GM10847 (cell line): ENCODE measurements around the gene ABHD2.

Experiments
- POLR2A ChIP-seq: IDR thresholded peaks from 2 replicates; pipeline ENCODE4 v1.6.1; 2011; ENCODE audit not compliant: insufficient read length; ENCODE audit errors: extremely low read depth

ABHD2 gene

DNA sequence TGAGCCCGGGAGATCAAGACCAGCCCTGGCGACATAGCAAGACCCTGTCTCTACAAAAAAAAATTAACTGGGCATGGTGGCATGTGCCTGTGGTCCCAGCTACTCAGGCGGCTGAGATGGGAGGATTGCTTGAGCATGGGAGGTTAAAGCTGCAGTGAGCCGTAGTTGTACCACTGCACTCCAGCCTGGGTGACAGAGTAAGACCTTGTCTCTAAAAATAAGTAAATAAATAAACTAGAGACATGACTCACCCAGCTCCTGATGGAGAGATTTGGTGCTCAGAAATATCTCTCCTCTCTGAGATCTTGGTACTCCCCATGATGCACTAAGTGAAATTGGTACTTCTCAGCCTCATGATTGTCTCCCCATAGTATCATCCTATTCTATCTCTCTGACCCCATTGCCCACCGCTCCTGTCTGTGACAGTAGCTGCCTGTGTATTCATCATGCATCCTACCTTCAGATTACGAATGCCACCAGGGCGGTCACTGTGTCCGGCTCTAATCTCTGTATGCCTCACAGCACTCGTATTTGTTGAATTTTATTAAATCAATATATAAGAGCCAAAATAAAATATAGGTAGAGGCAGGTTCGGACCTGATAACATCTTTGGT lies 50.9 kb downstream of the ABHD2 start:
- no peak for TF ChIP-seq POLR2A

DNA sequence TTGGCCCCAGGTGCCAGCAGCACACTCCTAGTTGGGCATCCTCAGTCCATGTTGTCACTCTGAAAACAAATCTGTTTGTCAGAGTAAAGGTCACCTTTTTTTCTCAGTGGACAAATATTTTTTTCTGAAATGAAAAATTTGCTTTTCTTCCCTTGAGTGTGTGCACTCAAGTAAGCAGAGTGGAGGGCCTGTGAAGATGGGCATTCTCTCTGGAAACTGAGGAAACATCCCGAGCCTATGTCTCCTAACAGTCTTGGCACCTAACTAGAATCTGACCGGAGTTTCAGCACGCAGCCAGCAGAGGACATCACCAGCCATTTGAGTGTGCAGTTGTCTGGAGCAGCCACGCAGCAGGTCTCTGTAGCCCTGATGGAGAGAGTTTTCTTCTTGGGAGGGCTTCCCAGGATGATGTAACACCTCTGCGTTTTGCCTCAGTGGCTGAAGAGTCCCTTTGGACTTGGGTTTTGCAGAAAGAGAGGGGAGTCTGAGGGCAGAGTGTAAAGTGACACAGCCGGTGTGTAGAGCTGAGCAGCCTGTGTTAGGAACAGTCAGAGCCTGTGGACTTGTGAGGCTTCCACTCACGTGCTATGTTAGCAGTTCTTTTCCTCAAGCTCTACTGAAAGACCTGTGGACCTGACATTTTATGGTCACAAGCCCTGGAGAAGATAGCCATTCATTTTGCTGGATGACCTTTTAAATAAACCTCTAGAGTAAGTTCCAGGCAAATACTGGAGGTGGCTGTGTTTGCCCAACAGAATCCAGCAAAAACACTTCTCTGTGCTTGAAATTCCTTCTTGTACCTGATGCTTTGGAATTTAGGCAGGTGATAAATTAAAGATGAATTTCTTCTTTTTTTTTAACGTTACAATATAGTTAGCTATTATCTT lies 51.6 kb downstream of the ABHD2 start:
- TF ChIP-seq POLR2A, result no peak

DNA sequence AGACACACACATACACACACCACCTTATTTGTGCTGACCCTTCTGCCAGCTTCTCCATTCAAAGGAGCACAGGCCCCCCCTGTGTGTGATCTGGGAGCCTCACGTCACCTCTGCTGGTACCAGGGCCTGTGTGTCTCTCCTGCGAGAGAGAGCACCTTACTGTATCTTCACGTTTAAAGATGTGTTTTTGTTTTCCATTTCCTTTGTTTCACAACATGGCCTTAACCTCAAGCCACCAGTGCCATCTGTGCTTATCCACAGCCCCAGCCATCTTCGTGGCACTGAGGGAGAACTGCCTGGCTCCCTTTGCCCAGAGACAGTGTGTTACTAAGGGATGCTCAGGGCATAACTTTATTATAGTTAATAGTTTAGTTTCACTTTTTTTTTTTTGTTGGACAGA lies 52.3 kb downstream of the ABHD2 start:
- TF ChIP-seq POLR2A, result no peak

DNA sequence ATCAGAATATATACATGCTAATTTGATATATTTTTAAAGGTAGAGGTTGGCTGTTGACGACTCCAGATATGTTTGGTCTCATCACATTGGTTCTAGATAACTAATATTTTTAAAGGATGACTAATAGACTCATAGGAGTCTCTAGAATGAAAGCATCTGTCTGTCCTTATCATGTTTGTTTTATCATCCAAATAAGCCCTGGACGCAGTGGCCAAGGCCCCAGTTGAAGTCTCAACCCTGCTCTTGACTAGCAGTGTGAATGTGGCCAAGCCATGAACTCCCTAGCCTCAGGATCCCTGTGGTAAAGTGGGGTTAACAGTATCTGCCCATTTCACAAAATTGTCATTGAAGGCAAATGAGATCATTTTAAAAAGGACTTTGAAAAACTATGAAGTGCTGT lies 53.6 kb downstream of the ABHD2 start:
- no peak for TF ChIP-seq POLR2A

DNA sequence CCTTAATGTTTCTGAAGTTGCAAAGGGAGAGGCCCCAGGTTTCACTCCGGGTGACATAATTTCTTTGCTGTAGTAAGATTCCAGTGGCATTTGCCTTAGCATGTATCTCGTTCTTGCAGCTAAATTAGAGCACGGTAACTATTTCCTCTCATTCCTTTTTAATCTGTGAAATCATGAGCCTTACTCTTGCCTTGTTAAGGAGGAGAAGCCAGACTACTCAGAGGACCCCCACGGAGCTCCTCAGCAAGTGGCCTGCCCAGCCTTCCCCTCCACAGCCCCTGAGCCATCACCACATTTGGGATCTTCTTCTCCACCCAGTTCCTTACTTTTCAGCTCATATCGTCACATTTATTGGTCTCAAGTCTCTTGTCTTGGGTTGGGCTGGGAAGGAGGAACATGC lies 54.2 kb downstream of the ABHD2 start:
- no peak for TF ChIP-seq POLR2A

DNA sequence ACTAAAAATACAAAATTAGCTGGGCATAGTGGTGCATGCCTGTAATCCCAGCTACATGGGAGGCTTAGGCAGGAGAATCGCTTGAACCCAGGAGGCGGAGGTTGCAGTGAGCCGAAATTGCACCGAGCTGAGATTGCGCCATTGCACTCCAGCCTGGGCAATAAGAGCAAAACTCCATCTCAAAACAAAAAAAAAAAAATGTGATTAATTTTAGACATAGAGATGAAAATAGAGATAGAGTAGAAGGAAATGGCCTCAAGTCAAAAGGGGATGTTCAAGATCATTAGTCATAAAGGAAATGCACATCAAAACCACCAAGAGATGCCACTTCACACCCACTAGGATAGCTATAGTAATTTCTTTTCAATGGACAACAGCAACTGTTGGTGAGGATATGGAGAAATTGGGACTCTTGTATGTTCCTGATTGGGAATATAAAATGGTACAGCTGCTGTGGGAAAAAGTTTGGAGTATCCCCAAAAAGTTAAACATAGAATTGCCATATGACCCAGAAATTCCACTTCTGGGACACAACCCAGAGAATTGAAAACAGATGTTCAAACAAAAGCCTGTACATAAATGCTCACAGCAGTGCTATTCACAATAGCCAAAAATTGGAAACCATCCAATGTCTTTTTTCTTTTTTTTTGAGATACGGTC lies 55.4 kb downstream of the ABHD2 start:
- TF ChIP-seq POLR2A, result no peak

DNA sequence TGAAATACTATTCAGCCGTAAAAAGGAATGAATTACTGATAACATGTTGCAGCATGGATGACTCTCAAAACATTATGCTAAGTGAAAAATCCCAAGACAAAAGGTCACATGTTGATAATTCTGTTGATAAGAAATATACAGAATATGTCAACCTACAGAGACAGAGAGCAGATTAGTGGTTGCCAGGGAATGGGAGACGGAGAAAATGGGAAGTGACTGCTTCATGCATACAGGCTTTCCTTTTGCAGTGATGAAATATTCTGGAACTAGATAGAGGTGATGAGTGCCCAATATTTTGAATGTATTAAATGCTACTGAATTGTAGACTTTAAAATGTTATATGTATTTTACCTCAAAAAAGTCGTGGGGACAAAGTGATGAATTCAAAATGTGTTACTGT lies 56.2 kb downstream of the ABHD2 start:
- TF ChIP-seq POLR2A, result no peak

DNA sequence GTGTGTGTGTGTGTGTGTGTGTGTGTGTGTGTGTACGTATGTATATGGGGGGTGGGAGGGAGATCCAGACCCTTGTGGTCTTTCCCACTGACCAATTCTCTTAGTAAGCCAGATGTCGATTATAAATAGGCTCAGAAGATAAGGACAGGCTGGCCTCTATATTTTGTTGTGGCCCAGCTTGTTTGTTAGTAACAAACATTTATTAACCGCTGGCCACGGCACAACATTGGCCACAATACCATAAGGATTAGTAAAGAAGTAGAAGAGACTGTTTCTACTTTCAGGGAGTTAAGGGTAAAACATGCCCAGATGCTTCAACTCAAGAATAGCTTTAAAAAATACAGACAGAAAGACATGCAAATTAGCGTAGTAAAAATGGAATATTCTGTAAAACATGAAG lies 58.1 kb downstream of the ABHD2 start:
- TF ChIP-seq POLR2A, result no peak

DNA sequence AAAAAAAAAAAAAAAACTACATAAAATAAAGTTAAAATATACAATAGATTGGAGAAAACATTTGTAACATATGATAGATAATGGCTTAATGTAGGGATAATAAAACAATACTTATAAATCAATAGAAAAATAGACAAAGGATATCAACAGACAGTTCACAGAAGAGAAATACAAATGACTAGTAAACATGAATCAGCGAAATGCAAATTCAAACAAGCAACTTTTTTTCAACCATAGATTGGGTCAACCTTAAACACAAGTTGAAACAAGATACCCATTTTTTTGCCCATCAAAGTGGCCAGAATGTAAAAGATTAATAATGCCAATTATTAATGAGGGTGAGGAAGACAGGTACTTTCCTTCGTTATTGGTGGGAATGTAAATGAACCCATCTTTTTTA lies 59.9 kb downstream of the ABHD2 start:
- TF ChIP-seq POLR2A, result no peak

DNA sequence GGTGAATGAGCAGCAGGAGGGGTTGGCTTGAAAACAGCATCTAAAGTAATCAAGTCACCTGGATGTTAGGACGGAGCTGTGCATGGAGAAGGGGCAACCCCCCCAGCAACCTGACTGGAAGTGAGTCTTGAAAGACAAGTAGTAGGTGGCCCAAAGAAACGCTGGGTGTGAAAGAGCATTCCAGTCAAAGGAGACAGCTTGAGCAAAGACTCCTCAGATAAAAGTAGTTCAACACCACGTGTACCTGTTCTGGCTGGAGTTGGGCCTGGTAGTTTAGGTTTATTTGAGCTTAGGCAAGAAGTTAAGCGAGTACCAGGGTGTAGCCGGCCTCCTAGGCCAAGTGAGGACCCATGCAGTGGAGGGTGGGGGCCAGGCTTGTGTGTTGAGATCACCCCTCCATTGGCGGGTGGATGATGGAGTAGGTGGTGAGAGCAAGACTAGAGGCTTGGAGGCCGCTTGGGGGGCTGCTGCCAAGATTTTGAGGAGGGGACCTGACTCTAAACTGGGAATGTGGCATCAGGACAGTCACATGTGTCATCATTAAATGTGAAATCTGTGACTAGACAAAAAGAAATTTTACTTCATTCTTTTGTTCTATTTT lies 61.3 kb downstream of the ABHD2 start:
- TF ChIP-seq POLR2A, result no peak

DNA sequence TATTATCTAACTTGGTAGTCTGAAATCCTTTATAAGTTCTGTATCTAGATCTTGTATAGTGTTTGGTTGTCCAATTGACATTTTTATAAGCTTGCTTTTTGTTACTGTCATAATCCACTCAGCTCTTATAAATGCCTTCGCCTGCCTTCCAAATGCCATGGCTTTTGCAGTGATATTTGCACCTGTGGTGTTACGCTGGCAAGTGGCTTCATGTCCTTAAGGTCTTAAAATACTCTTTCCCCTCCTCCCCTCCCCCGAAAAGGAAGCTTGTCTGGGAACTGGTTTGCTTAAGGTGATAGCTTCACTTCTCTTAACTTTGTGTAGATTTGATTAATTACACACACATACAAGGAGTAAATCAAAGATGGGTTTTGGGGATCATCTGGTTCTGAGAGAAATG lies 62.0 kb downstream of the ABHD2 start:
- no peak for TF ChIP-seq POLR2A

DNA sequence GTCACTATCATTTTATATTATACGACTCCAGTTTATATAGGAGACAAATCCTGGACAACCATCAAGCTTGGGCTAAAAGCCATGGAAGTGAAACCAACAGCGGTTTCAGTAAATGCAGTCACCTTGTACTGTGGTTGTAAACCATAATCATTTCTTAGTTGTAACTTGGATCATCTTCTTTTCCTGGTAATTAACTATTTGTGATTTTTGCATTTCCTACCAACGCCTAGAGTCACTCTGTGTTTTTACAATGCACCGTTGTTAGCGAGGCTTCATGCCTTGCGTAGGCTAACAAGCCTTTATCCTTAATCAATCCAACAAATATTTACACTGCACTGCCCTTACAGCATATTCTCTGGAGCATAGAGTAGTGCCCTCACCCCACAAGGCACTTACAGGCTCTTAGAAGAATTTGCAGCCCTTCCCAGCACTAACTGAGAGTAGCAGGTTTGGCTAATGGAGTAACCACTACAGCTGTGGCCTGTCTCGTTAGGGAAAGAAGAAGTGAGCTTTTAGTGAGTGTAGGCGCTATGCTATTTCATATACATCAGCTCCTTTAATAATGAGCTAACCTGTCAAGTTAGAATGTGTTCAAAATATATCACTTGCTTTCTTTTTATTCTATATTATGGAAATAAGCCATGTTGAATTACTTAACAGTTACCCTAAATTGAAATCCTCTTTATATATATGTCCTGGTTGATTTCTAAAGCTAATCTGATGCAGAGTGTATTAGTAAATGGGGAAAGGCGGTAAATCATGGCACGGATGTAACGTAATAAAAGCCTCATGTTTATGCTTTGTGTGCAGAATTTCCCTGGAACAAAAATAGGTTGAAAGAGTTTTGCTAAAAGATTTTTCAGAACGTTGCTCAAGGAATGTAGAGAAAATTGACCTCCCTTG lies 62.8 kb downstream of the ABHD2 start:
- no peak for TF ChIP-seq POLR2A

DNA sequence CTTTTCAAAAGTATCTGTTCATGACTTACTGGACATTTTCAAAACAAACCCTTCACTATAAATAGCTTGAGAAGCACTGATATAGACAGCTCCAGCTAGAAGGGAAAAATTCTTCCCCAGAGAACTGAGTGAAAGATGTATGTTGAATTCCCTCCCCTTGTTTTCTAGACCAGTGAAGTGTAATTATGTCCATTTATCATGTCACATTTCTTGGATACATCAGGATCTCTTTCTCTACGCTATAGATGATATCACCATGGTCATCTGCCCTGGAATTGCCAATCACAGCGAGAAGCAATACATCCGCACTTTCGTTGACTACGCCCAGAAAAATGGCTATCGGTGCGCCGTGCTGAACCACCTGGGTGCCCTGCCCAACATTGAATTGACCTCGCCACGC lies 66.9 kb downstream of the ABHD2 start:
- TF ChIP-seq POLR2A, result no peak

DNA sequence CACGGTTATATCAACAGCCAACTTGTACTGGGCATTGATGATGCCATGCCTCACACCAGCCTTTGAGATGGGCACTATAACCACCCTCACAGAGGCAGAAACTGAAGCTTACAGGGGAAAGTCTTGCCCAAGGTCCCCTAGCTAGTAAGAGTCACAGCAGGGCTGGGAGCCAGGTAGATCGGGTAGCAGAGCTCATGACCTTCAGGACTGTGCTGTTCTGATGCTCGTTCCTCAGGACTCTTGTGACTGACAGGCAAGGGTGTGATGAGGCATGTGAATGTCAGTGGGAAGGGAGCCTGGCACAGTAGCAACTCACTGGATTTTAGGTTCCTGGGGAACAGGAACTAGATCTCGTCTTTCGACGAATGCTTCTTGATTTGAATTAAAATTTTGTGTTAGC lies 67.4 kb downstream of the ABHD2 start:
- no peak for TF ChIP-seq POLR2A

DNA sequence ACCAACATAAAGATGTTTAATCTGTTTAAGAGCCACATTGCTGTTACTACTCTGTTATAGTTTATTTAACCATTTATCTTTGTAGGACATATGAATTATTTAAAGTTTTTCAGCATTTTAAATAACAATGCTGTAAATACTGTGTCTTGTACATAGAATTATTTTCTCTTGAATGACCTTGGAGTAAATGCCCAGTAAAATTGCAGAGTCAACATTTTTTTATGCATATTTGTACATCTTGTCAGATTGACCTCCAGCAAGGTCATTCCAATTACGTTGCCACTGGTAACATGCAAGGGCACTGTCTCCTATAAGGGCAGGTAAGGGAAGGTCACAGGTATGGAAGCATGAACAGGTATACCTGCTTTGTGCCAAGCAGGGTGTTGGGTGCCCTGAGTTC lies 68.8 kb downstream of the ABHD2 start:
- TF ChIP-seq POLR2A, result no peak
